SK-N-SH (cell line): ENCODE measurements around the gene CPNE7. TPM values are rescaled to one million over a fixed set of nuclear protein-coding genes. Genes with fewer than 3 reads are reported as not detected.

ENCODE experiments used
- CHD2 ChIP-seq: fragments of 150-350 bp; IDR thresholded peaks from 2 replicates; pipeline ENCODE4 v1.6.1; 2018; ENCODE audit warnings: low read length; ENCODE audit not compliant: partially characterized antibody
- CTCF ChIP-seq: fragments of 200-600 bp; sonication (generic); IDR thresholded peaks from 2 replicates; pipeline ENCODE4 v1.6.1; 2017; ENCODE audit warnings: antibody characterized with exemption, mild to moderate bottlenecking, moderate library complexity
- ELF1 ChIP-seq: IDR thresholded peaks from 2 replicates; pipeline ENCODE4 v1.4.0; 2012
- EP300 ChIP-seq, 2 experiments: IDR thresholded peaks; 2 replicates each; pipeline versions ENCODE4 v1.4.0 to v1.6.1; 2012; ENCODE audit warnings: borderline replicate concordance in 1 of 2, low read depth in 1 of 2, low read length in 1 of 2
- EZH2phosphoT487 ChIP-seq: fragments of 200-600 bp; sonication (generic); IDR thresholded peaks from 2 replicates; pipeline ENCODE4 v1.6.1; 2017; ENCODE audit warnings: low read depth, mixed run types, mild to moderate bottlenecking, antibody characterized with exemption, moderate library complexity, borderline replicate concordance
- FOSL2 ChIP-seq: IDR thresholded peaks from 2 replicates; pipeline ENCODE4 v1.4.0; 2012; ENCODE audit warnings: low read depth, mild to moderate bottlenecking, moderate library complexity, borderline replicate concordance
- FOXJ3 ChIP-seq: sonication (generic); formaldehyde crosslinking; IDR thresholded peaks from 2 replicates; pipeline ENCODE4 v1.5.1; 2020; ENCODE audit warnings: mild to moderate bottlenecking, missing genetic modification reagents
- FOXM1 ChIP-seq: IDR thresholded peaks from 2 replicates; pipeline ENCODE4 v1.4.0; 2012; ENCODE audit warnings: low read depth, mild to moderate bottlenecking
- GABPA ChIP-seq: IDR thresholded peaks from 2 replicates; pipeline ENCODE4 v1.4.0; 2012; ENCODE audit warnings: low read depth, mild to moderate bottlenecking
- GATA2 ChIP-seq: sonication (generic); formaldehyde crosslinking; IDR thresholded peaks from 2 replicates; pipeline ENCODE4 v1.5.0; 2020; ENCODE audit warnings: mild to moderate bottlenecking, missing genetic modification reagents
- IRF3 ChIP-seq: fragments of 150-350 bp; IDR thresholded peaks from 2 replicates; pipeline ENCODE4 v1.6.1; 2016; ENCODE audit warnings: mild to moderate bottlenecking, low read depth, low read length
- JUND ChIP-seq: IDR thresholded peaks from 2 replicates; pipeline ENCODE4 v1.4.0; 2012
- MAX ChIP-seq: IDR thresholded peaks from 2 replicates; pipeline ENCODE4 v1.4.0; 2012; ENCODE audit warnings: low read depth
- MEF2A ChIP-seq: IDR thresholded peaks from 2 replicates; pipeline ENCODE4 v1.4.0; 2012; ENCODE audit warnings: low read depth, borderline replicate concordance
- NFIC ChIP-seq: IDR thresholded peaks from 2 replicates; pipeline ENCODE4 v1.4.0; 2012; ENCODE audit warnings: borderline replicate concordance
- NRF1 ChIP-seq: IDR thresholded peaks from 2 replicates; pipeline ENCODE4 v1.6.1; 2012; ENCODE audit warnings: low read depth, mild to moderate bottlenecking, low read length
- PBX3 ChIP-seq: IDR thresholded peaks from 2 replicates; pipeline ENCODE4; 2012
- POLR2AphosphoS5 ChIP-seq: IDR thresholded peaks from 2 replicates; pipeline ENCODE4 v1.6.1; 2012; ENCODE audit warnings: low read depth, low read length
- RAD21 ChIP-seq: IDR thresholded peaks from 2 replicates; pipeline ENCODE4 v1.6.1; 2012; ENCODE audit warnings: mild to moderate bottlenecking, low read length
- RCOR1 ChIP-seq: fragments of 150-350 bp; IDR thresholded peaks from 2 replicates; pipeline ENCODE4 v1.6.1; 2017; ENCODE audit warnings: antibody characterized with exemption, low read length
- RFX5 ChIP-seq: IDR thresholded peaks from 2 replicates; pipeline ENCODE4 v1.6.1; 2012; ENCODE audit warnings: mild to moderate bottlenecking, improper control_type of control experiment, low read length
- RXRA ChIP-seq: IDR thresholded peaks from 2 replicates; pipeline ENCODE4 v1.4.0; 2012; ENCODE audit warnings: low read depth, mild to moderate bottlenecking, borderline replicate concordance
- SMC3 ChIP-seq: IDR thresholded peaks from 2 replicates; pipeline ENCODE4 v1.6.1; 2012; ENCODE audit warnings: low read depth, low read length, improper control_type of control experiment
- TAF1 ChIP-seq: IDR thresholded peaks from 2 replicates; pipeline ENCODE4 v1.6.1; 2012; ENCODE audit warnings: low read depth, mild to moderate bottlenecking, low read length, moderate library complexity, borderline replicate concordance
- TCF12 ChIP-seq: IDR thresholded peaks from 2 replicates; pipeline ENCODE4 v1.4.0; 2012
- TEAD4 ChIP-seq: IDR thresholded peaks from 2 replicates; pipeline ENCODE4 v1.4.0; 2012; ENCODE audit warnings: mild to moderate bottlenecking, borderline replicate concordance; ENCODE audit not compliant: insufficient read depth
- USF1 ChIP-seq: IDR thresholded peaks from 2 replicates; pipeline ENCODE4 v1.4.0; 2012; ENCODE audit warnings: low read depth, borderline replicate concordance
- YY1 ChIP-seq: IDR thresholded peaks from 2 replicates; pipeline ENCODE4 v1.4.0; 2012; ENCODE audit warnings: low read depth, mild to moderate bottlenecking
- polyA plus RNA-seq, 3 experiments: library from polyadenylated mRNA; depleted of rRNA; stranded (reverse); fragments of >200 nt; gene quantifications; 2 replicates each; pipeline ENCODE4 v1.2.3, GENCODE V29; 2012
- TF ChIP-seq, protein P1 (sequence below): fragments of 150-350 bp; IDR thresholded peaks from 2 replicates; pipeline ENCODE4 v1.6.1; 2017; ENCODE audit warnings: antibody characterized with exemption, low read length, low read depth, borderline replicate concordance

Gene CPNE7
- polyA plus RNA-seq, 1 of the 3 experiments (the other 2 are of a cell fraction) = 3.9 TPM

DNA sequence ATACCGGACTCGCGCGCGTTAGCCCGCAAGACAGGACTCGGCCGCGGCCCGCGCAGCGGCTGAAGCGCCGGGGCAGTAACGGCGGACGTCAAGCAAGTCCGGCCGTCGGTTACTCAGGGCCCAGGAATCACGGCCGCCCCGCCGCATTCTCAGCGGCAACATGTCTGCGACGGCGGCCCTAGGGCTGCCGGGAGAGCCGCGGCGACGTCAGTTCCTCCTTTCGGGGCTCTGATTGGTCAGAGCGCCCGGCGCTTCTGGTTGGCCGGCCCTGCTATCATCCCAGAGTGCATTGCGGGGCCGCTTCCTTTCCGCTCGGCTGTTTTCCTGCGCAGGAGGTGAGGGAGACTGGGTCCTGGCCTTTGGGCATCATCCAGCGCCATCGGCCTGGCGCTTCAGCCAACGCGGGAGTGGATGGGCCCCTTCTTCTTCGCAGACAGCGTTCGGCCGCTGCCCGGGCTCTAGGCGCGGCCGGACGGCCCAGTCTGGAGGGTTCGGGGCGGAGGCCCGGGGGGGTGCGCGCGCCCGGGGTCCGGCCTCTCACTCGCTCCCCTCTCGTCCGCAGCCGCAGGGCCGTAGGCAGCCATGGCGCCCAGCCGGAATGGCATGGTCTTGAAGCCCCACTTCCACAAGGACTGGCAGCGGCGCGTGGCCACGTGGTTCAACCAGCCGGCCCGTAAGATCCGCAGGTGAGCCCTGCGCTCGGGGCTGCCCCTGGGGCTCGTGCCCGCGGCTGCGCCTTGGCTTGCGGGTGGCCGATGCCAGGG, 15.0 kb upstream of the CPNE7 start, which contains the start of gene RPL13 (continued):
- TF ChIP-seq CTCF (no peak), GABPA (peak; percentile 82), SMC3 (no peak), FOSL2 (0 out of 2 replicates have a peak, but pooled peaks have one; percentile 7), EZH2phosphoT487 (no peak), USF1 (no peak), ELF1 (peak; percentile 80), PBX3 (no peak; the same call in 1 of the 2 replicates), CHD2 (peak; percentile 47), TCF12 (no peak; the same call in 1 of the 2 replicates), IRF3 (no peak; the same call in 1 of the 2 replicates), RAD21 (no peak), FOXM1 (0 out of 2 replicates have a peak, but pooled peaks have one; percentile 42), EP300 (IDR thresholded peaks at IDR 0.05; ENCODE audit: borderline replicate concordance in 1 of 2, low read depth in 1 of 2, low read length in 1 of 2) (no peak; a peak in 1 of 4 replicates), POLR2AphosphoS5 (peak; percentile 99), TEAD4 (no peak), RFX5 (peak; percentile 83; the same call in 1 of the 2 replicates), MAX (no peak; the same call in none of the 2 replicates), YY1 (peak; percentile 89), TAF1 (peak; percentile 99), NRF1 (peak; percentile 53), NFIC (peak; percentile 45; the same call in 1 of the 2 replicates), JUND (no peak), MEF2A (no peak), RXRA (no peak), RCOR1 (no peak), GATA2 (CRISPR knock-in tag) (no peak), FOXJ3 (CRISPR knock-in tag) (no peak)
- TF ChIP-seq, protein P1, sequence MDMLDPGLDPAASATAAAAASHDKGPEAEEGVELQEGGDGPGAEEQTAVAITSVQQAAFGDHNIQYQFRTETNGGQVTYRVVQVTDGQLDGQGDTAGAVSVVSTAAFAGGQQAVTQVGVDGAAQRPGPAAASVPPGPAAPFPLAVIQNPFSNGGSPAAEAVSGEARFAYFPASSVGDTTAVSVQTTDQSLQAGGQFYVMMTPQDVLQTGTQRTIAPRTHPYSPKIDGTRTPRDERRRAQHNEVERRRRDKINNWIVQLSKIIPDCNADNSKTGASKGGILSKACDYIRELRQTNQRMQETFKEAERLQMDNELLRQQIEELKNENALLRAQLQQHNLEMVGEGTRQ = no peak
